HG02798 (cell line): ENCODE data around the gene KLHL35.

ENCODE experiments used
- ATAC-seq: cut with Tn5 transposase; IDR thresholded peaks from one replicate; pipeline ENCODE4 v1.9.1; 2021; ENCODE audit warnings: mild to moderate bottlenecking; ENCODE audit not compliant: unreplicated experiment, poor library complexity

Gene KLHL35

GRCh38 chr11:75445315-75445953 lies 12.4 kb upstream of the KLHL35 start:
- peak; percentile 65 for ATAC-seq

- no peak for ATAC-seq
These were observed 10.0 kb upstream of the KLHL35 start for GRCh38 chr11:75443043-75443442.

- no peak for ATAC-seq
These were observed 9.3 kb upstream of the KLHL35 start for GRCh38 chr11:75442161-75442885.

GRCh38 chr11:75441804-75442132 lies 8.8 kb upstream of the KLHL35 start:
- ATAC-seq, result no peak

GRCh38 chr11:75440960-75441803 lies 8.2 kb upstream of the KLHL35 start:
- ATAC-seq, result no peak

- ATAC-seq, result no peak
These were observed 6.6 kb upstream of the KLHL35 start for GRCh38 chr11:75439495-75440120.

GRCh38 chr11:75439026-75439425 lies 6.0 kb upstream of the KLHL35 start:
- no peak for ATAC-seq

- no peak for ATAC-seq
These were observed 5.1 kb upstream of the KLHL35 start for GRCh38 chr11:75437966-75438659.

- ATAC-seq, result no peak
These were observed 3.8 kb upstream of the KLHL35 start for GRCh38 chr11:75436806-75437205.

- ATAC-seq, result no peak
These were observed 2.5 kb upstream of the KLHL35 start for GRCh38 chr11:75435571-75435925.

GRCh38 chr11:75434886-75435570 lies 2.0 kb upstream of the KLHL35 start:
- ATAC-seq, result no peak

GRCh38 chr11:75434051-75434450 lies 1.0 kb upstream of the KLHL35 start:
- ATAC-seq, result no peak

GRCh38 chr11:75433443-75433842 lies 440 bp upstream of the KLHL35 start:
- ATAC-seq, result no peak

- no peak for ATAC-seq
These were observed 1.2 kb downstream of the KLHL35 start for GRCh38 chr11:75431533-75432525.

- no peak for ATAC-seq
These were observed 2.1 kb downstream of the KLHL35 start for GRCh38 chr11:75430714-75431532.

- ATAC-seq, result peak; percentile 51
These were observed 2.9 kb downstream of the KLHL35 start for GRCh38 chr11:75429902-75430713.

GRCh38 chr11:75429641-75429901 lies 3.4 kb downstream of the KLHL35 start:
- no peak for ATAC-seq
